Naive thymus-derived CD4-positive, alpha-beta T cell (primary cell): ENCODE data around the gene PAQR8. TPM values are rescaled to one million over a fixed set of nuclear protein-coding genes. Genes with fewer than 3 reads are reported as not detected.
A peak's percentile ranks its signal among the peaks of the same experiment; 100 is the strongest.

ENCODE experiments used
- ATAC-seq: fragments of 150-1000 bp; cut with Tn5 transposase; 2 replicates; pipeline ENCODE4 v1.10.0; 2021; ENCODE audit warnings: mild to moderate bottlenecking, moderate library complexity
- CTCF ChIA-PET: fragments of 350-600 bp; sonication (Branson Sonifier 250); formaldehyde crosslinking; loops from one replicate; lab custom pipeline; 2021; ENCODE audit warnings: antibody characterized with exemption; lab: Charles Lee
- POLR2A ChIA-PET: fragments of 350-600 bp; sonication (Branson Sonifier 250); formaldehyde crosslinking; loops from one replicate; lab custom pipeline; 2021; ENCODE audit warnings: antibody characterized with exemption, inconsistent platforms; lab: Charles Lee
- DNase-seq, 9 donors: peaks; one replicate each; pipeline versions ENCODE4 v3.0.0 to v3.0.0-alpha.2; 2020 to 2022; ENCODE audit warnings: mixed read lengths in 1 of 9
- H3K27ac ChIP-seq: one replicate; pipeline ENCODE4 v1.7.0; 2013; ENCODE audit warnings: mild to moderate bottlenecking, low read depth, low read length, moderate library complexity
- H3K27me3 ChIP-seq, 2 donors: one replicate each; pipeline ENCODE4 v1.7.0; 2013; ENCODE audit warnings: low read length in 2 of 2, mild to moderate bottlenecking in 2 of 2, moderate library complexity in 2 of 2; ENCODE audit not compliant: control insufficient read depth in 2 of 2, insufficient read depth in 2 of 2
- H3K36me3 ChIP-seq, 3 experiments: 1 replicate in 2 of 3; 2 replicates in 1 of 3; pipeline ENCODE4 v1.7.0; 2013; ENCODE audit warnings: low read length in 3 of 3, mild to moderate bottlenecking in 3 of 3, moderate library complexity in 1 of 3; ENCODE audit not compliant: insufficient read depth in 3 of 3, control insufficient read depth in 2 of 3
- H3K4me1 ChIP-seq, 2 donors: one replicate each; pipeline ENCODE4 v1.7.0; 2013; ENCODE audit warnings: low read length in 2 of 2, mild to moderate bottlenecking in 2 of 2, moderate library complexity in 1 of 2; ENCODE audit not compliant: control insufficient read depth in 2 of 2, insufficient read depth in 2 of 2
- H3K4me3 ChIP-seq: 2 replicates; pipeline ENCODE4 v1.7.0; 2013; ENCODE audit warnings: mild to moderate bottlenecking, low read length
- H3K9me3 ChIP-seq, 3 experiments: 1 replicate in 2 of 3; 2 replicates in 1 of 3; pipeline ENCODE4 v1.7.0; 2013; ENCODE audit warnings: low read length in 3 of 3; ENCODE audit not compliant: control insufficient read depth in 2 of 3
- H3K27ac Mint-ChIP-seq, 9 donors: one replicate each; pipeline ENCODE4 v1.8.0; 2020 to 2022; ENCODE audit warnings: mixed read lengths in 9 of 9, mild to moderate bottlenecking in 8 of 9, moderate library complexity in 5 of 9, inconsistent platforms in 2 of 9
- H3K27me3 Mint-ChIP-seq, 5 donors: one replicate each; pipeline ENCODE4 v1.8.0; 2021 to 2022; ENCODE audit warnings: mixed read lengths in 5 of 5, mild to moderate bottlenecking in 1 of 5
- H3K36me3 Mint-ChIP-seq, 5 donors: one replicate each; pipeline ENCODE4 v1.8.0; 2020 to 2022; ENCODE audit warnings: mixed read lengths in 5 of 5, mild to moderate bottlenecking in 3 of 5, inconsistent platforms in 1 of 5
- H3K4me1 Mint-ChIP-seq, 7 donors: one replicate each; pipeline ENCODE4 v1.8.0; 2020 to 2022; ENCODE audit warnings: mixed read lengths in 7 of 7, mild to moderate bottlenecking in 3 of 7, inconsistent platforms in 1 of 7
- H3K4me3 Mint-ChIP-seq, 10 donors: one replicate each; pipeline ENCODE4 v1.8.0; 2020 to 2022; ENCODE audit warnings: mild to moderate bottlenecking in 10 of 10, mixed read lengths in 10 of 10, moderate library complexity in 6 of 10, inconsistent platforms in 2 of 10
- H3K9me3 Mint-ChIP-seq, 11 donors: one replicate each; pipeline ENCODE4 v1.8.0; 2020 to 2022; ENCODE audit warnings: mixed read lengths in 11 of 11, mild to moderate bottlenecking in 4 of 11, inconsistent platforms in 1 of 11, moderate library complexity in 1 of 11
- intact Hi-C, 2 donors: fragments of 100-400 bp; cut with micrococcal nuclease; formaldehyde crosslinking; loops; one replicate each; pipeline ENCODE4 v1.15.1; 2023
- polyA plus RNA-seq, 2 donors: library from polyadenylated mRNA; unstranded; fragments of 300-500 nt; fragmentation: Illumina TruSeq; gene quantifications; one replicate each; pipeline ENCODE4 v1.2.3, GENCODE V29; 2021
- total RNA-seq, 6 experiments: library from RNA in 5 of 6; stranded (reverse) in 5 of 6; gene quantifications; 1 replicate in 5 of 6; 2 replicates in 1 of 6; pipeline ENCODE4 v1.2.3 and lab custom pipeline; 2021 to 2026

PAQR8 gene
- total and polyA plus RNA-seq, 7 experiments from 2014 or later: 7.5 to 46.2 (median 32.1) TPM

DNA sequence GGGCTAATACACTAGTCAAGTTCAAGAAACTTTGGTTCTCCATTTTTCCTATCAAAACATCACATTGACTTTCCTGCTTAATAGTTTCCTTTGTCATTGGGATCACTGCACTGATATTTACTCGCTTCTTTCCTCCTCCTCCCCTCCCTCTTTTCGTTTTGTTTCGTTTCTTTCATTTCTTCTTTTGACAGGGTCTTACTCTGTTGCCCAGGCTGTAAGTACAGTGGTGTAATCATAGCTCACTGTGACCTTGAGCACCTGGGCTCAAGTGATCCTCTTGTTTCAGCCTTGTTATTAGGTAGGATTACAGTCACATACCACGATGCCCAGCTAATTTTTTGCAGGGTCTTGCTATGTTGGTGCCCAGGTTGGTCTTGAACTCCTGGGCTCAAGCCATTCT lies 12.3 kb downstream of the PAQR8 start:
- Mint-ChIP-seq H3K9me3 (peaks cover 0 to 14% (median 8%) of the 10 kb centered on the region in 11 donors), H3K4me1 (peaks cover 34 to 91% (median 87%) of the 10 kb centered on the region in 7 donors), H3K4me3 (peak overlapping the region in 4 of 10 donors; percentile 0 to 48 (median 23)), H3K36me3 (peaks cover 12 to 53% (median 35%) of the 10 kb centered on the region in 5 donors), H3K27ac (peak overlapping the region in 8 of 9 donors; percentile 16 to 93 (median 76)), H3K27me3 (no peaks in the 10 kb centered on the region)
- no peak overlapping the region for H3K4me3 ChIP-seq
- DNase-seq: no peak
- POLR2A ChIA-PET: interaction anchor here (2.3 to 8.6 kb wide), 3 partner anchors 9 to 13 kb away, joined by 12 to 77 read pairs (median 35); partner anchors contain the start of gene PAQR8
- H3K9me3 ChIP-seq: no peaks in the 10 kb centered on the region
- H3K27ac ChIP-seq: peak overlapping the region; percentile 43
- CTCF ChIA-PET: interaction anchor here (1.3 to 11.4 kb wide), 2 partner anchors 12 to 15 kb away, joined by 3 to 78 read pairs; partner anchors contain the start of gene PAQR8
- intact Hi-C loops: no loop called here
- no peak for ATAC-seq
- H3K36me3 ChIP-seq: peaks cover 0 to 12% (median 1%) of the 10 kb centered on the region in 3 experiments
- peaks cover 13 to 38% of the 10 kb centered on the region in 2 donors for H3K4me1 ChIP-seq
- no peaks in the 10 kb centered on the region for H3K27me3 ChIP-seq

DNA sequence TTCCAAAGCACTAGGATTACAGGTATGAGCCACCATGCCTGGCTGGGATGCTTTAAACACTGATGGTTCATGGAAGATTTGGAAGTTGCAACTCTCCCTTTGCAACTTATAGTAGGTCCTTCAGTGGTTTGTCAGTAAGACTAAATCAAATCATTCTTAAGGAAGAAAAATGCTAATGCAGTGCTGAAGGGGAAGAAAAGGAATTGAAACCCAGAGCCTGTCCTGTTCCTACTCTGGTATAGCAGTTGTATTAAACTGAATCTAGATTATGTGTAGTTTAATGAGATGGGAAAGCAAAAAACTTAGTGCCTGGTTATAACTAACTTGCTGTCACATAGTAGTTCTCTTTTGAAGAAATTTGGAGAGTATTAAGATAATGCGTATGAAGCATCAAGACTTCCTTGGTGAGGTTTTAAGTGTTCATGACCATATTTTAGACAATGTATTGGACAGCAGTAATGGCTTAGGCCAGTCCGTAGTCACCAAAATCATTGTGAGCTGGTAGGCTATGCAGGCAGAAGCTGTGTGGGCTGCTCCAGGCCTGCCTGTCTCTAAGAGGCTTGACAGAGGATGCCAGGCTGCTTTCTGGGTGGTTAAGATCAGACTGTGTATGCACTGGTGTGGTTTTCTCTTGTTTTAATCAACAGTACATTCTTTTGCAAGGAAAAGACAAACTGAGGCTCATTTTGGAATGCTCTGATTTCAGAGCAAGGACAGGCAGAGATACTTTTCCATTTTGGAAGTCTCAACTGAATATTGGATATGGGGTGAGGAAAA lies 14.0 kb downstream of the PAQR8 start:
- H3K9me3 Mint-ChIP-seq: peaks cover 0 to 14% (median 8%) of the 10 kb centered on the region in 11 donors

DNA sequence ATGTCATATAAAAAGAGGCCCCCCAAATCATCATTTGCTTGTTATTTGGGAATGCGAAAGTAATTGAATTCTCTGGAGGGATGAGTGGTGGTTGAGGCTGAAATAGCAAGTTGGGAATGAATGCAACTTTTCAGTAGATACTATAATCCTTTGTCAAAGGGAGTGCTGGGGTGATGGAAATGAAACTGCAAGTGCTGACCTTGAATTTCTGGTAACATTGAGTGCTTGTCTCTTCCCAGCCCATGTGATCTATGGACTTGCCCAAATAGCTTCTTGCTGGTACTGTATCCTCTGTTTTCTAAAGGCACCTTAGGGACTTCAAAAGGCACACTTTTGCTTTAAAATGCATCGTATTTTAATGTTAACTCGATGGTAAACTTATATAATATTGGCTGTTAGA lies 14.8 kb downstream of the PAQR8 start:
- Mint-ChIP-seq H3K9me3 (peaks cover 0 to 14% (median 8%) of the 10 kb centered on the region in 11 donors), H3K27ac (peak overlapping the region in 8 of 9 donors; percentile 51 to 96 (median 87)), H3K4me1 (peaks cover 51 to 88% (median 84%) of the 10 kb centered on the region in 7 donors), H3K4me3 (peak overlapping the region in 8 of 10 donors; percentile 6 to 87 (median 58)), H3K36me3 (peaks cover 14 to 44% (median 35%) of the 10 kb centered on the region in 5 donors), H3K27me3 (no peaks in the 10 kb centered on the region)
- ChIA-PET POLR2A (interaction anchor here (0.6 to 8.6 kb wide), 8 partner anchors 9 to 83 kb away, joined by 3 to 77 read pairs (median 5); partner anchors contain the start of gene PAQR8), CTCF (interaction anchor here (0.6 to 11.4 kb wide), 4 partner anchors 10 to 39 kb away, joined by 3 to 78 read pairs (median 4); no protein-coding TSS in a partner anchor)
- intact Hi-C loops: loop anchor here in 1 of 2 donors (1.0 kb wide), 4 partner anchors 8 to 24 kb away; partner anchors contain the start of gene PAQR8
- H3K36me3 ChIP-seq: peaks cover 0 to 4% (median 0%) of the 10 kb centered on the region in 3 experiments
- ATAC-seq (no peak), DNase-seq (no peak)
- H3K4me3 ChIP-seq: no peak overlapping the region
- H3K27me3 ChIP-seq: no peaks in the 10 kb centered on the region
- peaks cover 10 to 49% of the 10 kb centered on the region in 2 donors for H3K4me1 ChIP-seq
- no peaks in the 10 kb centered on the region for H3K9me3 ChIP-seq
- H3K27ac ChIP-seq: peak overlapping the region; percentile 52

More for the DNA sequence above, 14.0 kb downstream of the PAQR8 start:
- intact Hi-C loops: loop anchor here in 1 of 2 donors (1.0 kb wide), 4 partner anchors 8 to 24 kb away; partner anchors contain the start of gene PAQR8
- Mint-ChIP-seq H3K36me3 (peaks cover 12 to 44% (median 30%) of the 10 kb centered on the region in 5 donors), H3K27me3 (no peaks in the 10 kb centered on the region), H3K4me1 (peaks cover 44 to 88% (median 84%) of the 10 kb centered on the region in 7 donors), H3K27ac (peak overlapping the region; percentile 21 to 96 (median 83)), H3K4me3 (peak overlapping the region; percentile 26 to 87 (median 56))
- Histone ChIP-seq H3K36me3 (peaks cover 0 to 7% (median 0%) of the 10 kb centered on the region in 3 experiments), H3K4me1 (peaks cover 10 to 44% of the 10 kb centered on the region in 2 donors), H3K27ac (peak overlapping the region; percentile 52), H3K4me3 (no peak overlapping the region), H3K9me3 (no peaks in the 10 kb centered on the region), H3K27me3 (no peaks in the 10 kb centered on the region)
- ATAC-seq (peak; percentile 76), DNase-seq (peak in 3 of 9 donors; percentile 37 to 56 (median 44))
- ChIA-PET POLR2A (interaction anchor here (0.9 to 8.6 kb wide), 7 partner anchors 10 to 68 kb away, joined by 4 to 77 read pairs (median 6); partner anchors contain the start of gene PAQR8), CTCF (interaction anchor here (0.6 to 11.4 kb wide), 6 partner anchors 9 to 66 kb away, joined by 3 to 78 read pairs (median 3); partner anchors contain the start of gene PAQR8)

DNA sequence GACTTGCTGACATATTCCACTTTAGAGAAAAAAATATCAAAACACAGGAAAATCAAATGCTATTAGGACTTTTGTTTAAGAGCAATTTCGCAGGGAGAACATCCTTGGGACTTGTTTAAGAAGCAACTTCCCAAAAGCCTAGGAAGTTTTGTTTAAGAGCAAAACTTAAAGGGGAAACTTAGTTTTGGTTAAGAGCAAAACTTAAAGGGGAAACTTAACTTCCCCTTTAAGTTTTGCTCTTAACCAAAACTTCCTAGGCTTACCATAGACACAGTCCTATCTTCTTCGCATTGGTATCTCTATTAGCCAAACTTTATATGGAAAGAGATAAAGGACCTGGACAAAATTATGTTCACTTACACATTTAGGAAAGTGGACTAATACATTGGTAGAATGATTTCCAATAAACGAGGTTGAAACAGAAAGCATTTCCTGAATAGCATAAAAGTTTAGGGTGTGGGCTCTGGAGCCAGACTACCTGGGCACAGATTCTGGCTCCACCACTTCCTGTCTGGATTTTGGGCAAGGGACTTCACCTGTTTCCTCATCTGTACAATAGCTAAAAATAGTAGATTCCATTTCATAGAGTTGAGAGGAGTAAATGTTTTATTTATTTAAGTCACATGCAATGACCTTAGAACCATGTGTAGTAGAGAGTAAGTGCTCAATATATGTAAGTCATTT lies 15.7 kb downstream of the PAQR8 start:
- H3K4me1 ChIP-seq: peaks cover 10 to 54% of the 10 kb centered on the region in 2 donors
- CTCF ChIA-PET: interaction anchor here (1.4 to 11.4 kb wide), 2 partner anchors 12 to 15 kb away, joined by 3 to 78 read pairs; partner anchors contain the start of gene PAQR8
- Mint-ChIP-seq H3K4me3 (peak overlapping the region; percentile 22 to 87 (median 63)), H3K9me3 (peaks cover 0 to 14% (median 8%) of the 10 kb centered on the region in 11 donors), H3K27me3 (no peaks in the 10 kb centered on the region), H3K27ac (peak overlapping the region; percentile 51 to 96 (median 87)), H3K4me1 (peaks cover 50 to 86% (median 82%) of the 10 kb centered on the region in 7 donors), H3K36me3 (peaks cover 19 to 43% (median 37%) of the 10 kb centered on the region in 5 donors)
- intact Hi-C loops: no loop called here
- no peaks in the 10 kb centered on the region for H3K27me3 ChIP-seq
- POLR2A ChIA-PET: interaction anchor here (0.7 to 8.6 kb wide), 6 partner anchors 10 to 38 kb away, joined by 3 to 77 read pairs (median 7); partner anchors contain the start of gene PAQR8
- H3K9me3 ChIP-seq: no peaks in the 10 kb centered on the region
- DNase-seq (peak in 3 of 9 donors; percentile 34 to 50 (median 36)), ATAC-seq (peak; percentile 29)
- peak overlapping the region; percentile 52 for H3K27ac ChIP-seq
- peaks cover 0 to 4% (median 0%) of the 10 kb centered on the region in 3 experiments for H3K36me3 ChIP-seq
- no peak overlapping the region for H3K4me3 ChIP-seq

- H3K27me3 Mint-ChIP-seq: no peaks in the 10 kb centered on the region
- intact Hi-C loops: loop anchor here in 1 of 2 donors (1.0 kb wide), 1 partner anchor 11 kb away; no protein-coding TSS in a partner anchor
- H3K4me3 ChIP-seq: no peak overlapping the region
- peaks cover 10 to 66% of the 10 kb centered on the region in 2 donors for H3K4me1 ChIP-seq
- CTCF ChIA-PET: interaction anchor here (0.5 to 0.8 kb wide), 2 partner anchors 9 to 322 kb away, joined by 3 read pairs; no protein-coding TSS in a partner anchor
- no peak for DNase-seq
- no peaks in the 10 kb centered on the region for H3K27me3 ChIP-seq
- peak overlapping the region; percentile 38 for H3K27ac ChIP-seq
- H3K36me3 Mint-ChIP-seq: peaks cover 18 to 50% (median 45%) of the 10 kb centered on the region in 5 donors
- ATAC-seq: no peak
- POLR2A ChIA-PET: interaction anchor here (0.7 to 2.7 kb wide), 6 partner anchors 9 to 96 kb away, joined by 4 to 20 read pairs (median 8); partner anchors contain the start of gene MCM3
- peak overlapping the region in 8 of 9 donors; percentile 53 to 90 (median 81) for H3K27ac Mint-ChIP-seq
- no peaks in the 10 kb centered on the region for H3K9me3 ChIP-seq
- H3K9me3 Mint-ChIP-seq: peaks cover 0 to 14% (median 0%) of the 10 kb centered on the region in 11 donors
- H3K4me1 Mint-ChIP-seq: peaks cover 54 to 83% (median 81%) of the 10 kb centered on the region in 7 donors
- H3K36me3 ChIP-seq: no peaks in the 10 kb centered on the region
- peak overlapping the region in 8 of 10 donors; percentile 27 to 76 (median 54) for H3K4me3 Mint-ChIP-seq
Observed at GRCh38 chr6:52381249-52381648, 19.3 kb downstream of the PAQR8 start.
